NCI-H1417 treated with DMSO at 0.1 percent for 48 hours (cell line): ENCODE data around the gene ZBTB17.
"Not testable (repeated sequence)": the region's sequence is repeated elsewhere in the genome, so short reads cannot be mapped to it uniquely, and the experiment has no call there.

Source experiments
- DNase-seq: peaks from one replicate; lab custom pipeline; 2025; lab: John Stamatoyannopoulos, UW

Gene ZBTB17

DNA sequence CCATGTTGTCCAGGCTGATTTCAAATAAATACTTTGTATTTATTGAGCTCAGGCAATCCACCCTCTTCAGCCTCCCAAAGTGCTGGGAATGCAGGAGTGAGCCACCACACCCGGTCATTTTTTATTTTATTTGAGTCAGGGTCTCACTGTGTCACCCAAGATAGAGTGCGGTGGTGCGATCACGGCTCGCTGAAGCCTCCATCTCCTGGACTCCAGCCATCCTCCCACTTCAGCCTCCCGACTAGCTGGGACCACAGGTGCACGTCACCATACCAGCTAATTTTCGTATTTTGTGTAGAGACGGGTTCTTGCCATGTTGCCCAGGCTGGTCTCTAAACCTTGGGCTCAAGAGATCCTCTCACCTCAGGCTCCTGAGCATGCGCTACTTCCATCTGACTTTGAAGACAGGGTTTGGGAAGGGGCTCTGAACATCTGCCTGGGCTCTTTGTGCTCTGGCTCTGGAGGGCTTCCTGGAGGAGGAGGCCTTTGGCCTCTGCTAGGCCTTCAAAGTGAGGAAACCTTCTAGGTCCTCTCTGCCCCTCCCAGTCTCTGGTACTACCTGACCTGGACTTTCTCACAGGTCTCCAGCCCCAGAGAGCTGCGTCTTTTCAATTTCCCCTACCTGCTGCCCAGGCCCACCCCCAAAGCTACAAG, 36.2 kb upstream of the ZBTB17 start:
- DNase-seq, result no peak

DNA sequence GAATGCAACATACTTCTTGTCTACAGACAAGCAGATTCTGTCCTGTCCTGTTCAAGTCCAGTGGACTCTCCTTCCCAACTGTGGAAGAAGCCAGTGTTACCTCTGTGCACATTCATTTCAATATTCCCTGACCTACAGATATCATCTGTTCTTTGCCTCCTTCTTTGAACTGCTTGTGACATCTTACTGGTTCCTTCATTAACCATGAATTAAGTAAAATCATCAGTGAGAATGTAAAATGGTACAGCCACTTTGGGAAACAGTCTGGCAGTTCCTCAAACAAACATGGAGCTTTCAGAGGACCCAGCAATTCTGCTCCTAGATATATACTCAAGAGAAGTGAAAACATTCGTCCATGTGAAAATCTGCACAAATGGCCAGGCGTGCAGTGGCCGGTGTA, 34.9 kb upstream of the ZBTB17 start:
- no peak for DNase-seq

DNA sequence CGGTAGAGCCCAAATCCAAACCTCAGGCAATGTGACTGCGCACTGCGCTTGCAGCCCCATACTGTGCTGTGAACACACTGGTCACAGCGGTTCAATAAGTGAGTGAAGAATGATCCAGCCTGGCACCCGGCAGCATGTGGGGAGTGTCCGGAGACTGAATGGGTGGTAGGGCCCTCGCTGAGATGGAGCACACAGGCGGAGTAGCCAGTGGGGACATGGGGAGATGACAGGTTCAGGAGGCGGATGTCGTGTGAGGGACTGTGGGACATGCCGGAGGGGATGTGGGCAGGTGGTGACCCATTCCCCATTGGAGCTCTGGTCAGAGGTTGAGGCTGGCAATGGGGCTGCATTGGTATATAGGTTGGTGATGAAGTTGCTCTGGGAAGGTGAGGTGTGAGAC, 33.8 kb upstream of the ZBTB17 start:
- no peak for DNase-seq

DNA sequence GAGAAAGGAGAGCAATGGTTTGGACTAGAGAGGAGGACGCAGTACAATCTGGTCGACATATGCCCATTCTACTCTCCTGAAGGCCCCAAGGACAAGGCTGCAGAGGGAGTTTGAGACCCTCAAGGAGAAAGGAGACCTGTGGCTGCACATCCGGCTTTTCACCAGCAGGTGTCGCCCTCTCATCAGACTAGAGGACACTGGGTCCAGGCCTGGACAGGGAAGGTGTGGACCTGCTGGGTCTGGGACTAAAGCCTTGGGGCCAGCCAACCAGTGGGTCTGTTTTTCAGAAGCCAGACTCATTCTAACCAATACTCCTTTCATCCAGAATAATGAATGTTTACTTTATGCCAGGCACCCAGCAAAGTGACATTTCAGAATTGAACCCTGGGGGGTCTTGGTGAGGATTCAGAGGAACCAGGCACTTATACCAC, 33.1 kb upstream of the ZBTB17 start:
- no peak for DNase-seq

DNA sequence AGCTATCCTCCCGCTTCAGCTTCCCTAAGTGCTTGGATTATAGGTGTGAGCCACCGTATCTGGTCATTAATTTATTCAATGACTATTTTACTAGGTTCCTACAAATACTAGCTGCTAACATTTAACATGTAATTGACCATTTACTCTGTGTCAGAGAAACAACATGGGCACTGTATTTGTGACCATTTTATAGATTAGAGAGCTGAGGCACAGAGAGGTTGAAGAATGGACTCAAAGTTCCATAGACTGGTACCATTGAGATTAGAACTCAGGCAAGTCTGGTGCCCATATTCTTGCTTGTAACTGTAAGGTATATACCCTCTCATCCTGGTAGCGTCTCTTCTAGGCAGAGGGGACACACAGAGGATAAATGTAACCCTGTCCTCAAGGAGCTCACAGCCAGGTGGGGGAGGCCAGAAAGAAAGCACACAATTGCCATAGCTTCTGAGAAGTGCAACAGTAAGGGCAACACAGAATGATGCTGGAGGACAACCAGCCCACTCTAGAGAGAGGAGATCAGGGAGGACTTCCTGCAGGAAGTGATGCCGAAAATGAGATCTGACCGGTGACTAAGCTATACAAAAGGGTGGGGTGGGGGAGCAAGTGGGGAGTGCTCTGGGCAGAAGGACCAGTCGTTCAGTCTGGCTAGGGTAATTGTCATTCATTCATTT, 31.9 kb upstream of the ZBTB17 start:
- no peak for DNase-seq

DNA sequence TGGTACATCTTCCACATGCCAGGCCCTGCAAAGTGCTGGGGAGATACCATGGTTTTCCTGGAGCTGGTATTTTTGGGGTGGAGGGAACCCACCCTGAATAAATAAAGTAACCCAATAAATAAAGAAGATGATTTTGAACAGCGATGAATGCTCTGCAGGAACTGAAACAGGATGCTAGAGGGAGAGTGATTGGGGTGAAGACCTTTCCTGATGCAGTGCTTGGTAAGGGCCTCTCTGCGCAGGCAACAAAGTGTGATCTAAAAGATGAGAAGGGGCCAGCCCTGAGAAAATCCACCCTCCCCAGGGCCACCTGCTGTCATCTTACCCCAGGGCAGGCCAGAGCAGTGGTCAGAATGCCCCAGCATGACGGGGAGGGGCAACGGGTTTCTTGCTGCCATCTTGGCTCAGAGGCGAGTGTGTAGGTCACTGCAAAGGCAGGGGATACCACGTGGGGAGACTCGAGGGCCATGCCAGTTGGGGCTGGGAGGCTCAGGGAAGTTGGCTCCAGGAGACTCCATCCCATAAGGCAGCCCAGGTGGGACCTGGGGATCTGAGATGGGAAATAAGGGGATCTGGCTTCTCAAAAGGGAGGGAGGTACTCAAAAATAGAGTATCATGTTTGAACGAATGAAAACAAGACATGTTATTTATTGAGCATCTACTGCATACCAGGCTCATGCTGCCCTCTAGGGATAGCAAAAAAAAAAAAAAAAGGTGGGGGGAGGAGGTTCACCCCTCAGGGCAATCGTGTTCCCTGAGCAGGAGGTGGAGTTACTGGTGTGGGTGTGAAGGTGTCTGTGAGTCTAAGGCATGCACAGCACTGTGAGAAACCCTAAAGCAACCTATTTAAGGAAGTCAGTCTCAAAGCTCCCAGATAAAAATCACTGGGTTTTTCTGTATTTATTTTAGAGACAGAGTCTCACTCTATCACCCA, 30.9 kb upstream of the ZBTB17 start:
- DNase-seq, result no peak

DNA sequence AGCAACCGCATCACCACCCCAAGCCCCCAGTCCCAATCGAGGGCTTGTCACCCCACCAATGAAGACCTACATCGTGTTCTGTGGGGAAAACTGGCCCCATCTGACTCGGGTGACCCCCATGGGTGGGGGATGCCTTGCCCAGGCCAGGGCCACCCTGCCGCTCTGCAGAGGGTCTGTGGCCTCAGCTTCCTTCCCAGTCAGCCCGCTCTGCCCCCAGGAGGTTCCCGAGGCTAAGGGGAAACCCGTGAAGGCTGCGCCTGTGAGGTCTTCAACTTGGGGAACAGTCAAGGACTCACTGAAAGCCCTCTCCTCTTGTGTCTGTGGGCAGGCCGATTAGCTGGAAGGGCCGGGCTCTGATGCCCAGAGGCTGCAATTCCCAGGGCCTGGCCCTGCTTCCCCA, 30.1 kb upstream of the ZBTB17 start:
- no peak for DNase-seq

DNA sequence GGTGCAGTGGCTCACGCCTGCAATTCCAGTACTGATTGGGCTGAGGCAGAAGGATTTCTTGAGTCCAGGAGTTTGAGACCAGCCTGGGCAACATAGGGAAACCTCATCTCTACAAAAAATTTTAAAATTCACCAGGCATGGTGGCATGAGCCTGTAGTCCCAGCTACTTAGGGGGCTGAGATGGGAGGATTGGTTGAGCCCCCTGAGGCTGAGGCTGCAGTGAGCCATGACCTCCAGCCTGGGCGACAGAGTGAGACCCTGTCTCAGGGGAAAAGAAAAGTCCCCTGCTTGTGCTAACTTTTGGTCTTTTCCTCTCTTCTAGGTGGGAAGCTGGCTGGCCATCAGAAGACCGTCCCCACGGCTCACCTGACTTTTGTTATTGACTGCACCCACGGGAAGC, 29.7 kb upstream of the ZBTB17 start:
- DNase-seq, result no peak

DNA sequence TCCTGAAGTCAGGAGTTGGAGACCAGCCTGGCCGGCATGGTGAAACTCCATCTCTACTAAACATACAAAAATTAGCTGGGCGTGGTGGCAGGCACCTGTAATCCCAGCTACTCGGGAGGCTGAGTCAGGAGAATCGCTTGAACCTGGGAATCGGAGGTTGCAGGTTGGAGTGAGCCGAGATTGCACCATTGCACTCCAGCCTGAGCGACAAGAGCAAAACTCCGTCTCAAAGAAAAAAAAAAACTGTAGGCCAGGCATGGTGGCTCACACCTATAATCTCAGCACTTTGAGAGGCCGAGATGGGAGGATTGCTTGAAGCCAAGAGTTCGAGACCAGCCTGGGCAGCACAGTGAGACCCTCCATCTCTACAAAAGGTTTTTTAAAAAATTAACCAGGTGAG, 25.4 kb upstream of the ZBTB17 start:
- not testable (repeated sequence) for DNase-seq

DNA sequence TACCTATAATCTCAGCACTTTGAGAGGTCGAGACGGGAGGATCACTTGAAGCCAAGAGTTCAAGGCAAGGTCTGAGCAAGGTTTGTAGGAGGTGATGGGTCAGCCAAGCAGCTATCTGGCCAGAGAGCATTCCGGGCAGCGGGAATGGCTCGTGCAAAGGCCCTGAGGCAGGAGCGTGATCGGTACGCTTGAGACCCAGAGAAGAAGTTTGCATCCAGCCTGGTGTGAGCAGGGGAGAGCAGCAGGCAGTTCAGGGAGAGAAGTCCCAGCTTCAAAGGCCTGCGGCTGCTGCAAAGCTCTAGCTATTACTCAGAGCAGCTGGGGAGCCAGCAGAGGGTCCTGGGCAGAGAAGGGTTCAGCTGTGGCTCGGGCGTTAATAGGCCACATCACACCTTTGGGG, 23.0 kb upstream of the ZBTB17 start:
- no peak for DNase-seq

DNA sequence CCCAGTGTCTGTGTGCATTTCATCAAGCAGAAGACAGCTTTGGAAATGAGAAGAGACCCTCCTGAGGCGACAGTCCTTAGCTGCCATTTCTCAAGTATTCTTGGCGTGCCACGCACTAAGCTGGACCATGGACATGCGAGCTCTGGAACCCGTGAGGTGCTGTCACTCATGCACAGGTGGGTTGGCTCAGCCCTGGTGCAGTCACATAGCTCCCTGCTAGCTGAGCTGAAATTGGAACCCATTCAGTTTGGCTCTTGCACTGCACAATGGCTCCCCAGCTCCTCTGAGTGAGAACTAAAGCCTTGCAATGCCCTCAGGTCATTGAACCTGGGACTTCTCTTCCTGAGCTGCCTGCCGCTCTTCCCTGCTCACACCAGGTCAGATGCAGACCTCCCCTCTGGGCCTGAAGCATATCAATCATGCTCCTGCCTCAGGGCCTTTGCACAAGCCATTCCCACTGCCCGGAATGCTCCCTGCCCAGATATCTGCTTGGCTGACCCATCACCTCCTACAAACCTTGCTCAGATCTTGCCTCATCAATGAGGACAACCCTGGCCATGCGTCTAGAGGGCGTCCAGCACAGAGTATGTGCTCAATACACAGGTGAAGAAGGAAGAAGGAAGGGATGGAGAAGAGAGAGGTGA, 21.9 kb upstream of the ZBTB17 start:
- DNase-seq, result no peak

DNA sequence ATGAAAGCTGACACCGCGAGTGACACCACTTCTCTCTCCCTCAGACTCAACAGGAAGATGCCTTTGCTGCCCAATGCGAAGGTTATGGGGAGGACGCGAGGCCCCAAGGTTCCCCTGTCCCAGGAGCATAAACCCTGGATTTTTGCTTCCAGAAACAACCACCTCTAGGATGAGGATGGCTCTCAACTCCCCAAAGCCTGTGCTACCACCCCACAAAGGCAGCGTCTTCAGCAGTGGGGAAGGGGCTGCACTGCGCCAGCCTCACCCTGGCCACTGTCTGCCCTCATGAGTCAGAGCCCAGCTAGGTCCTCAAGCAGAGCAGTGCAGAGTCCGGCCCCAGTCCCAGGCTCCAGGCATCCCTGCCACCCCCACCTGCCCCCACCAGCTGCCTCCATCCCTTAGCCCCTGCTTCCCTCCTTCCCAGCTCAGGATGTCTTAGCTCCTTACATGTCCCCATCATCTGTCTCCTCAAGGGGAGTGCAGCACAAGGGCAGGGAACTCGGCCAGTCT, 21.2 kb upstream of the ZBTB17 start:
- DNase-seq, result no peak

DNA sequence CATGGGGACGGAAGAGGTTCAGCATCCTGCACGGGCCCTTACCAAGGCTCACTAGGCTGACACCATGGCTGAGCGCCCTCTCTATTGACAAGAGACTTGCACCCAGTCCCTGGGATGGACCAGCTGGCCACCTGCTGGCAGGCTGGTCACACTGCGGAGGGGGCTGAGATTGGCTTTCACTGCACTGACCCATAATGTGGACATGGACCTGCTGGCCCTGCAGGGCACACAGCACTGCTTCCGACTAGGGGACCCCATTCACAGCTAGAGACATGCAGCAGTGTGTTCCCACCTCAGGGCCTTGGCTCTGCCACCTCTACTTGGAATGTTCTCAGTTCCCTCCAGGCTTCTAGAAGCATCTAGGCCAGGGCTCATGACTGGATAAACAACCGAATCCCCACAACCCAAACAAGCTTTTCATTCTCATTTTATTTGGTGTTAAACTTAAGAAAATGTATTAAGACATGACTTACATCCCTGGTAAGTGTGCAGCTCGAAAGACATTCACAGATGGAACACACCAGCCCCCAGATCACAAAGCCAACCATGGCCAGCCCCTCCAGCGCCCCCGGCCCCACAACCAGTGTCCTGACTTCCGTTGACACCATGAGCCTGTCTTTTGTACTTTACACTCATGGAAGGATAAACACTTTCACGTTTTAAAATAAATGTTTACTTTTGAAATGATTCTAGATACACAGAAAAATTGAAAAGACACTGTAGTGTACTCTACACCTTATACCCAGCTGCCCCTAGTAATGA, 18.9 kb upstream of the ZBTB17 start:
- no peak for DNase-seq

DNA sequence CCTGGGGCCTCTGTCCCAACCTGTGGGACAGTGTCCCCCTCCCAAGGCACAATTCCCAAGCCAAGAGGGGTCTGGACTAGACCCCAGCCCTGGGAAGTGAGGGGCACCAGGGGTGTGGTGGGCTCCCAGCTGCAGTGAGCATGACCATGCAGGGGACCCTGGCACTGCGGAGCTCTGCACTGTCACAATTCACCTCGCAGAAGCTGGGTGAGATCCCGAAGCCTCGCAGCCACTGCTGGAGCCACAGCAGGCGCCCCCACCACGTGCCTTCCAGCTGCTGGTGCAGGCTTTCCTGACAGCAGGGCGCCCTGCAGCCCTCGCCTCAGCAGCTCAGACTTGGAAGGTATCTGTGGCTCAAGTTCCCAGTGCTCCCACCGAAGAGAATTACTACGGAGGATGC, 18.2 kb upstream of the ZBTB17 start:
- no peak for DNase-seq

DNA sequence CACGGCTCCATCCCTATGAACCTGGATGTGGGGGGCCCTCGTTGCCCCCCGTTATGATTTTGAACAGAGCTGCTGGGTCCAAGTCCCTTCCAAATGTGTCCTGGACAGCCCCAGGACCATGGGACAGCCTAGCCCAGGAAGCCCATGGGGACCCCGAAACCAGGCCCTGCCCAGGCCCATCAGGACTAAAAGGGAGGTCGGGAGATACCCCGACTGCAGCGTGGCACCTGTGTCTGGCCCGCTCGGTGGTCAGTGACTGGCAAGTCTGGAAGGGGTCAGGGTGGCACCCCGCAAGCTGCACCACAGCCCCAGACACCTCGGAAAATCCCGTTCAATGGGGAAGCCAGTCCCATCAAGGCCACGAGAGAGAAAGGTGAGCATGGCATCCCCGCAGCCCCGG, 17.8 kb upstream of the ZBTB17 start:
- no peak for DNase-seq

DNA sequence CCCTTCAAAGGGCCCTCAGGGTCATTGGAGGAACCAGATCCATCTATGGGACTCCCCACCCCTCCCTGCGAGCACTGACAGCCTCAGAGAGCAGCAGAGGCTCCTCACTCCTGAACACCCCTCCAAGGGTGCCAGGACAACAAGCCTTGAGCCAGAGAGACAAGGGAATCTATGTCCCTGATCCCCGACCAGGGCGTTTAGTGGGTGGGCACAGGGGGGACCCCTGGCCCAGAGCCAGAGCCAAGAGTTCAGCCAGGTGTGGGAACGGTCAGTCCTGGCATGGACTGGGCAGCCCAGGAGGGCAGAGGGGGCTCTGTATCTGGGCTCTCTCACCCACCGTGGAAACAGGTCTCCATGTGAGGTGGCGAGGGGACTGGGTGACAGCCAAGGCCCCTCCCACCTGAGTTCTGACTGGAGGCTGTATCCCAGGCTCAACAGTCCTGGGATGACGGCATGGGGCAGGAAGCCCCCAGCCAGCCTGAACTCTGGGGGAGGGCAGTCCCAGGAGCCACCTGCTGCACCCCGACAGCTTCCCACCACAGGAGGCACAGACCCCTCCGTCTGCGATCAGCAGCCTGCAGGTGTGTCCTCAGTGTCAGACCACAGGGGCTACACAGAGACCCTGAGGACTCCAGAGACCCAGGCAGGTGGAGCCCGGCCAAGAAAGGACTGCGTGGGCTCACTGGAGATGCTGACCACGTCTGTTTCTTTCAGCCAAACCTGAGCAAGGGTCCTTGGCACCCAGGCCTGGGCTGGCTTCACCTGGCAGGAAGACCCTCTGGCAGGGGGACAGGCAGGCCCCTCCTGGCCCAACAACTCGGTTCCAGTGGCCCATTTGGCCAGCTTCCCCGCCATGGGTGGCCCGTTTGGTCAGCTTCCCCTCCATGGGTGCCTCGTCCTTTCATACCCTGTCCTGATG, 16.9 kb upstream of the ZBTB17 start:
- DNase-seq, result no peak

DNA sequence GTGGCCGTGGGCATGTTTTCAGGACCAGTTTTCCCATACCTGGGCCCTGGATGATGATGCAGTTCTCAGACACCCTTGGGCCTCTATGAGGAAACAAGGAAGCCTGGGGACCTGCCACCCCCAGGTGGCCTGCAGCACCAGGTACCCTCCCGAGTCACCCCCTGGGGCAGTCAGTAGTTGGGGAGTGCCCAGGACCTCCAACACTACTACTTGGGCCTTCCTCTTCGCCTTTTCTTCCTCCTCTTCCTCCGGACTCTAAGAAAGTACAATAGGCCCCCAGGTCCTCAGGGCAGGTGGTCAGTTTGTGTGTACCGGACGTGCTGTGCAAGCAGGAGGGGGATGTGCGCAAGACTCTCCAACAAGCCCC, 16.3 kb upstream of the ZBTB17 start:
- DNase-seq, result no peak

DNA sequence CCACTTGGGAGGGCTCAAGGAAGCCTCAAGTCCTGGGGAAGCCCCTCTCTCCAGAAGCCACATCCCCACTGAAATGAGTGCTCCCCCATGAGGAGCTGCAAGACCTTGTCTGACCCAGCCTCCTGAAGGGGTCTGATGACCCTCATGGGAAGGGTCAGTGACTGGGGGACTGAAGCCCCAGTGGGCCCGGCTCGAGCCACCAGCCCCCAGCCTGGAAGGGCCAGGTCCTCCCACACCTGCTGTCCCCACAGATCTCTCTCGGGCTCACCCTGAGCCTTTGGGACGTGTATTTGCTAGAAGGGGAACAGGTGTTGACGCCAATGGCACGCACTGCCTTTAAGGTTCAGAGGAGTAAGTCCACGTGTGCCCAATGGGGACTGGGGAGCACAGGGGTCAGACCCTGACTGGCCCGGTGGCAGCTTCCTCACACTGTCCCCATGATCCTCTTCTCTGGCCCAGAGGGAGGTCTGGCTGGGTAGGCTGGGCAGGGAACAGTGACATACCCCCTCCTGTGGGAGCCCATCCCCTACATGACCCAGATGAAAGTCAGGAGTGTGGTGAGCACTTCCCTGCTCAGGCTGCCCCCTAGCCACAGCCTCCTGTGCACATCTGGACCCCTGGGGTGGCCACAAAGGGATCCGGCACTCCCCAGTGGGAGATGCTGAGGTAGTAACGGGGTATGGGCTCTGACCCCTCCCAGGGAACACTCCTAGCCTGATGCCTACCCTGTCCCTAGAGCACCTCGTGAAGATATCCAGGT, 15.7 kb upstream of the ZBTB17 start:
- DNase-seq, result no peak

DNA sequence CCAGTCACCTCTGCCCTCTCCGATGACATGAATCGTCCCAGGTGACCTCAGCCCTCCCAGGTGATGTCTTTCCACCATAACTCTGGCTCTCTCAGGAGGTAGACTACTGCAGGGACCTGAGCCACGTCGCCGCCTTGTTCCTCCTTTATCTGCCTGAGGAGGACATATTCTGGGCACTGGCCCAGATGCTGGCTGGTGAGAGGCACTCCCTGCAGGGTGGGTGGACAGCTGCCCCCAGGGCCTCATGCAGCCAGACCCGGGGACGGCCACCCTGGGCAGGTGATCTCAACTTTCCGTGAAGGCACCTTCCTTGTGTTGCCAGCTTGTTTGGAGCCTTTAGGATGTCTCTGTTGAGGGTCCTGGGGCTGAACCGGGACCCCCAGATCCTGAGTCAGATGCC, 13.9 kb upstream of the ZBTB17 start:
- DNase-seq, result no peak
